Neutrophil (primary cell): ENCODE results near the gene ASB18.

Experiments used
- H3K27ac ChIP-seq: fragments of 200-600 bp; sonication (generic); 2 replicates; pipeline ENCODE4 v1.5.1; 2016; ENCODE audit warnings: mild to moderate bottlenecking, moderate library complexity
- H3K27me3 ChIP-seq: fragments of 200-600 bp; sonication (generic); 2 replicates; pipeline ENCODE4 v1.6.0; 2016; ENCODE audit warnings: mild to moderate bottlenecking
- H3K36me3 ChIP-seq: fragments of 200-600 bp; sonication (generic); 2 replicates; pipeline ENCODE4 v1.5.1; 2017
- H3K4me1 ChIP-seq, 2 experiments: fragments of 200-600 bp in 1 of 2; sonication (generic) in 1 of 2; 1 replicate in 1 of 2; 2 replicates in 1 of 2; pipeline versions ENCODE4 v1.5.1 to v1.6.1; 2013 to 2016; ENCODE audit warnings: low read depth in 1 of 2, low read length in 1 of 2, mild to moderate bottlenecking in 1 of 2, moderate library complexity in 1 of 2; ENCODE audit not compliant: control insufficient read depth in 1 of 2, insufficient read depth in 1 of 2
- H3K4me3 ChIP-seq, 2 experiments: fragments of 200-600 bp in 1 of 2; sonication (generic) in 1 of 2; 1 replicate in 1 of 2; 2 replicates in 1 of 2; pipeline ENCODE4 v1.5.1; 2013 to 2016; ENCODE audit warnings: low read depth in 1 of 2, low read length in 1 of 2, mild to moderate bottlenecking in 1 of 2, moderate library complexity in 1 of 2
- H3K9me3 ChIP-seq: fragments of 200-600 bp; sonication (generic); 2 replicates; pipeline ENCODE4 v1.5.1; 2016
- CTCF ChIP-seq: fragments of 200-600 bp; sonication (generic); IDR thresholded peaks from 2 replicates; pipeline ENCODE4 v1.5.1; 2016; ENCODE audit warnings: antibody characterized with exemption

ASB18 gene

GRCh38 chr2:236208019-236208926 lies 55.9 kb downstream of the ASB18 start:
- H3K36me3 ChIP-seq, result no peaks in the 10 kb centered on the region
- no peaks in the 10 kb centered on the region for H3K4me1 ChIP-seq
- H3K4me3 ChIP-seq, result no peak overlapping the region
- H3K27ac ChIP-seq, result no peak overlapping the region
- no peaks in the 10 kb centered on the region for H3K9me3 ChIP-seq
- TF ChIP-seq CTCF, result no peak
- H3K27me3 ChIP-seq, result peaks cover 10% of the 10 kb centered on the region

GRCh38 chr2:236207472-236207871 lies 56.7 kb downstream of the ASB18 start:
- H3K4me3 ChIP-seq, result no peak overlapping the region
- no peaks in the 10 kb centered on the region for H3K4me1 ChIP-seq
- no peaks in the 10 kb centered on the region for H3K9me3 ChIP-seq
- H3K27me3 ChIP-seq, result peaks cover 6% of the 10 kb centered on the region
- no peaks in the 10 kb centered on the region for H3K36me3 ChIP-seq
- no peak for TF ChIP-seq CTCF
- H3K27ac ChIP-seq, result no peak overlapping the region

GRCh38 chr2:236205867-236206645 lies 58.1 kb downstream of the ASB18 start:
- Histone ChIP-seq H3K4me3 (no peak overlapping the region), H3K27me3 (peaks cover 4% of the 10 kb centered on the region), H3K27ac (no peak overlapping the region), H3K4me1 (no peaks in the 10 kb centered on the region), H3K36me3 (no peaks in the 10 kb centered on the region), H3K9me3 (no peaks in the 10 kb centered on the region)
- TF ChIP-seq CTCF, result no peak

GRCh38 chr2:236204953-236205352 lies 59.3 kb downstream of the ASB18 start:
- peaks cover 9% of the 10 kb centered on the region for H3K27me3 ChIP-seq
- H3K4me3 ChIP-seq, result no peak overlapping the region
- no peaks in the 10 kb centered on the region for H3K4me1 ChIP-seq
- no peak overlapping the region for H3K27ac ChIP-seq
- no peaks in the 10 kb centered on the region for H3K9me3 ChIP-seq
- no peaks in the 10 kb centered on the region for H3K36me3 ChIP-seq
- TF ChIP-seq CTCF, result no peak

- TF ChIP-seq CTCF, result no peak
- H3K27me3 ChIP-seq, result peaks cover 9% of the 10 kb centered on the region
- H3K4me1 ChIP-seq, result no peaks in the 10 kb centered on the region
- H3K27ac ChIP-seq, result no peak overlapping the region
- no peaks in the 10 kb centered on the region for H3K9me3 ChIP-seq
- H3K4me3 ChIP-seq, result no peak overlapping the region
- H3K36me3 ChIP-seq, result no peaks in the 10 kb centered on the region
These were observed 63.8 kb downstream of the ASB18 start for GRCh38 chr2:236200378-236200777.
